Smooth muscle cell (in vitro differentiated cells): ENCODE results near the gene PLS1. TPM values are rescaled to one million over a fixed set of nuclear protein-coding genes. Genes with fewer than 3 reads are reported as not detected.
"Not testable (repeated sequence)": the region's sequence is repeated elsewhere in the genome, so short reads cannot be mapped to it uniquely, and the experiment has no call there.

ENCODE experiments used
- DNase-seq: peaks from one replicate; lab custom pipeline; 2025; ENCODE audit not compliant: unreplicated experiment; lab: John Stamatoyannopoulos, UW
- H2AFZ ChIP-seq: fragments of 200-600 bp; sonication (generic); 2 replicates; pipeline ENCODE4 v1.6.0; 2016; ENCODE audit warnings: antibody characterized with exemption, low read depth, mild to moderate bottlenecking
- H3F3A ChIP-seq: fragments of 200-600 bp; sonication (generic); 2 replicates; pipeline ENCODE4 v1.6.0; 2017; ENCODE audit warnings: antibody characterized with exemption, low read depth
- H3K27ac ChIP-seq: fragments of 200-600 bp; sonication (generic); 2 replicates; pipeline ENCODE4 v1.5.1; 2016; ENCODE audit warnings: low read depth, mild to moderate bottlenecking
- H3K27me3 ChIP-seq: fragments of 200-600 bp; sonication (generic); 2 replicates; pipeline ENCODE4 v1.6.1; 2016; ENCODE audit warnings: low read depth, mild to moderate bottlenecking
- H3K36me3 ChIP-seq: fragments of 200-600 bp; sonication (generic); 2 replicates; pipeline ENCODE4 v1.5.1; 2016; ENCODE audit warnings: low read depth
- H3K4me1 ChIP-seq: fragments of 200-600 bp; sonication (generic); 2 replicates; pipeline ENCODE4 v1.5.1; 2016; ENCODE audit warnings: low read depth
- H3K4me2 ChIP-seq: fragments of 200-600 bp; sonication (generic); 2 replicates; pipeline ENCODE4 v1.6.0; 2016; ENCODE audit warnings: mild to moderate bottlenecking
- H3K4me3 ChIP-seq: fragments of 200-600 bp; sonication (generic); 2 replicates; pipeline ENCODE4 v1.5.1; 2016; ENCODE audit warnings: mild to moderate bottlenecking
- H3K79me2 ChIP-seq: fragments of 200-600 bp; sonication (generic); 2 replicates; pipeline ENCODE4 v1.6.0; 2016; ENCODE audit warnings: low read depth, mild to moderate bottlenecking
- H3K9ac ChIP-seq: fragments of 200-600 bp; sonication (generic); 2 replicates; pipeline ENCODE4 v1.6.0; 2016; ENCODE audit warnings: low read depth
- H3K9me3 ChIP-seq: fragments of 200-600 bp; sonication (generic); replicated peaks from 2 replicates; pipeline ENCODE4 v1.5.1; 2016; ENCODE audit warnings: low read depth
- H4K20me1 ChIP-seq: fragments of 200-600 bp; sonication (generic); 2 replicates; pipeline ENCODE4 v1.6.0; 2016; ENCODE audit warnings: low read depth
- WGBS: methylation state at CpG from one replicate; pipeline ENCODE4 v1.1.7; 2016; ENCODE audit warnings: low lambda C conversion rate; 5-methylcytosine and 5-hydroxymethylcytosine counted together
- polyA plus RNA-seq: library from polyadenylated mRNA; unstranded; fragments of >200 nt; fragmentation: Nextera tagmentation; extraction: Ambion mirVana; gene quantifications from 2 replicates; pipeline ENCODE4 v1.2.1, GENCODE V29; 2016
- total RNA-seq: library from RNA; depleted of rRNA; stranded (reverse); fragments of >200 nt; gene quantifications from 2 replicates; pipeline ENCODE4 v1.2.3, GENCODE V29; 2014
- TF ChIP-seq, protein P1 (sequence below): fragments of 200-600 bp; sonication (generic); IDR thresholded peaks from 2 replicates; pipeline ENCODE4 v1.5.1; 2017; ENCODE audit warnings: borderline replicate concordance, mild to moderate bottlenecking, antibody characterized with exemption; ENCODE audit not compliant: insufficient read depth, poor library complexity, severe bottlenecking

The PLS1 gene, protein sequence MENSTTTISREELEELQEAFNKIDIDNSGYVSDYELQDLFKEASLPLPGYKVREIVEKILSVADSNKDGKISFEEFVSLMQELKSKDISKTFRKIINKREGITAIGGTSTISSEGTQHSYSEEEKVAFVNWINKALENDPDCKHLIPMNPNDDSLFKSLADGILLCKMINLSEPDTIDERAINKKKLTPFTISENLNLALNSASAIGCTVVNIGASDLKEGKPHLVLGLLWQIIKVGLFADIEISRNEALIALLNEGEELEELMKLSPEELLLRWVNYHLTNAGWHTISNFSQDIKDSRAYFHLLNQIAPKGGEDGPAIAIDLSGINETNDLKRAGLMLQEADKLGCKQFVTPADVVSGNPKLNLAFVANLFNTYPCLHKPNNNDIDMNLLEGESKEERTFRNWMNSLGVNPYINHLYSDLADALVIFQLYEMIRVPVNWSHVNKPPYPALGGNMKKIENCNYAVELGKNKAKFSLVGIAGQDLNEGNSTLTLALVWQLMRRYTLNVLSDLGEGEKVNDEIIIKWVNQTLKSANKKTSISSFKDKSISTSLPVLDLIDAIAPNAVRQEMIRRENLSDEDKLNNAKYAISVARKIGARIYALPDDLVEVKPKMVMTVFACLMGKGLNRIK
- total RNA-seq: 3.1 and 3.6 TPM in 2 replicates
- polyA plus RNA-seq: 1.6 and 1.9 TPM in 2 replicates

DNA sequence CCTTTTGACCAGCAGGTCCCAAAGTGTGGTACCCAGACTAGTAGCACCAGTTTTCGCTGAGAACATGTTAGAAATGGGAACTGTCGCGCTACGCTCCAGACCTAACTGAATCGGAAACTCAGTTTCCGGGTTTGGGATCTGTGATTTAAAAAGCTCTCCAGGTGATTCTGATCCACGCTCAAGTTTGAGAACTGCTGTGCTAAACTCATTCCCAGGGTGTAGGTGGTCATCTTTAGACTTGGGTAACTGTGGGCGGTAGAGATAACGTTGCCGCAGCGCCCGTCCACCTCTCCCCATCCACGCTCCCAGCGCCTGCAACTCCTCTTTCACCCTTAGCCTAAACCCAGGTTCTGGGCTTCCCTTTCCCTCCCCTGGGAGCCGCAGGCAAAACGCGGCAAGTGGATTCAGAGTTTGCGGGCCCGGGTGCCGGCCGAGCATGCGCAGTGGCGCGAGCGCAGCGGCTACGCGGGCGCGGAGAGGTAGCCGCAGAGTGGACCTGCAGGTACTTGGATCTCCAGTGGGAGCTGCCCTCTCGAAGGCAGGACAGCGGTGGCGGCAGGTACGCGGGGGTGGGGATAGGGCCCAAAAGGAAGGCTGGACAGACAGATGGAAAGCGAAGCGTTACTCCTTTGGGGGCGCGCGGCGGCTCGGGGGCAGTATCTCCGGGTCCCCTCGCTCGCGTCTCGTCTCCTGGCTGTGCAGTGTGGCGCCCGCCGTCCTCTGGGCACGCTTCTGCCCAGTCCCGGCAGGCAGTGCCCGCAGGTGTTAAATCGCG, at the start of gene PLS1:
PLS1 (plus strand) TSS at position 443 of the 775 bp plus-strand sequence. CDS start 67,845 bp downstream, outside the sequence.
- peak within 1 kb of the TSS; percentile 49 for H3K9ac ChIP-seq
- H3K4me1 ChIP-seq: peaks cover 11% of the 10 kb centered on the region
- no peaks in the 10 kb centered on the region for H4K20me1 ChIP-seq
- no peaks in the 10 kb centered on the region for H3K79me2 ChIP-seq
- WGBS: under 1% methylated on average over 56 of the region's 56 CpGs
- no peaks in the 10 kb centered on the region for H3K36me3 ChIP-seq
- peak; percentile 44 for DNase-seq
- H3K4me3 ChIP-seq: peak within 1 kb of the TSS; percentile 61
- H2AFZ ChIP-seq: peak within 1 kb of the TSS; percentile 92
- TF ChIP-seq, protein P1, sequence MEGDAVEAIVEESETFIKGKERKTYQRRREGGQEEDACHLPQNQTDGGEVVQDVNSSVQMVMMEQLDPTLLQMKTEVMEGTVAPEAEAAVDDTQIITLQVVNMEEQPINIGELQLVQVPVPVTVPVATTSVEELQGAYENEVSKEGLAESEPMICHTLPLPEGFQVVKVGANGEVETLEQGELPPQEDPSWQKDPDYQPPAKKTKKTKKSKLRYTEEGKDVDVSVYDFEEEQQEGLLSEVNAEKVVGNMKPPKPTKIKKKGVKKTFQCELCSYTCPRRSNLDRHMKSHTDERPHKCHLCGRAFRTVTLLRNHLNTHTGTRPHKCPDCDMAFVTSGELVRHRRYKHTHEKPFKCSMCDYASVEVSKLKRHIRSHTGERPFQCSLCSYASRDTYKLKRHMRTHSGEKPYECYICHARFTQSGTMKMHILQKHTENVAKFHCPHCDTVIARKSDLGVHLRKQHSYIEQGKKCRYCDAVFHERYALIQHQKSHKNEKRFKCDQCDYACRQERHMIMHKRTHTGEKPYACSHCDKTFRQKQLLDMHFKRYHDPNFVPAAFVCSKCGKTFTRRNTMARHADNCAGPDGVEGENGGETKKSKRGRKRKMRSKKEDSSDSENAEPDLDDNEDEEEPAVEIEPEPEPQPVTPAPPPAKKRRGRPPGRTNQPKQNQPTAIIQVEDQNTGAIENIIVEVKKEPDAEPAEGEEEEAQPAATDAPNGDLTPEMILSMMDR: no peak
- H3F3A ChIP-seq: peaks cover 2% of the 10 kb centered on the region
- peak within 1 kb of the TSS; percentile 90 for H3K4me2 ChIP-seq
- peak within 1 kb of the TSS; percentile 48 for H3K27ac ChIP-seq
- peaks cover 5% of the 10 kb centered on the region for H3K27me3 ChIP-seq
- H3K9me3 ChIP-seq: no peaks in the 10 kb centered on the region

DNA sequence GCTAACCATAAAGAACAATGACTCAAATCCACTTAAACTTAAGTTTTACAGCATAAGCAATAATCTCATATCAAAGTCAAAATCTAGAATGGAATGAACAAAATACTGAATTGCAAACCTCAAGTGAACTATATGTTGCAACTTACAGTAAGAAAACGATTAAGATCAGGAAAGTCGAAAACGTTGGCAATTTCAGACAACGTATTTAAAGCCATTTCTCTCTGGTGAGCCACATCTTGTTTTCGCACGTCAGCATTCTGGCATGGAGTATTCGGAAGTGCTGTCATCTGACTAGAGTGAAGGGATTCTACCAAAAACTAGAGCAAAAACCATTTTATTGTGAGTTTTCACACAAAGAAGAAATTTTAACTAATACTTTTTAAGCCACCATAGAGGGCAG, 46.2 kb upstream of the PLS1 start:
- TF ChIP-seq, protein P1: no peak
- Histone ChIP-seq H3K4me1 (no peaks in the 10 kb centered on the region), H3K4me2 (no peak overlapping the region), H3K36me3 (peaks cover 31% of the 10 kb centered on the region), H3F3A (no peaks in the 10 kb centered on the region), H2AFZ (no peak overlapping the region), H3K27me3 (no peaks in the 10 kb centered on the region), H3K27ac (no peak overlapping the region), H4K20me1 (no peaks in the 10 kb centered on the region), H3K4me3 (no peak overlapping the region), H3K9ac (no peak overlapping the region), H3K79me2 (no peaks in the 10 kb centered on the region), H3K9me3 (peaks cover 8% of the 10 kb centered on the region)
- no peak for DNase-seq
- 95% methylated on average over 7 of the region's 7 CpGs for WGBS

DNA sequence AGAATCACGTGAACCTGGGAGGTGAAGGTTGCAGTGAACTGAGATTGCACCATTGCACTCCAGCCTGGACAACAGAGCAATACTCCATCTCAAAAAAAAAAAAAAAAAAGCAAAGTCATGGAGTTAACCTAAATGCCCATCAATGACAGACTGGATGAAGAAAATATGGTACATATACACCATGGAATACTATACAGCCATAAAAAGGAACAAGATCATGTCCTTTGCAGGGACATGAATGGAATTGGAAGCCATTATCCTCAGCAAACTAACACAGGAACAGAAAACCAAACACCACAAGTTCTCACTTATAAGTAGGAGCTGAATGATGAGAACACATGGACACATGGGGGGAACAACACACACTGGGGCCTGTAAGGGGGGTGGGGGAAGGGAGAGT, 43.6 kb upstream of the PLS1 start:
- H3K4me1 ChIP-seq, H3K9me3 ChIP-seq, H2AFZ ChIP-seq, H3K79me2 ChIP-seq, H3K27ac ChIP-seq, H3F3A ChIP-seq, H3K27me3 ChIP-seq, H3K4me3 ChIP-seq, DNase-seq, H4K20me1 ChIP-seq, H3K4me2 ChIP-seq, H3K9ac ChIP-seq: not testable (repeated sequence)
- H3K36me3 ChIP-seq: peaks cover 37% of the 10 kb centered on the region
- WGBS: 100% methylated on average over 1 of the region's 1 CpG

DNA sequence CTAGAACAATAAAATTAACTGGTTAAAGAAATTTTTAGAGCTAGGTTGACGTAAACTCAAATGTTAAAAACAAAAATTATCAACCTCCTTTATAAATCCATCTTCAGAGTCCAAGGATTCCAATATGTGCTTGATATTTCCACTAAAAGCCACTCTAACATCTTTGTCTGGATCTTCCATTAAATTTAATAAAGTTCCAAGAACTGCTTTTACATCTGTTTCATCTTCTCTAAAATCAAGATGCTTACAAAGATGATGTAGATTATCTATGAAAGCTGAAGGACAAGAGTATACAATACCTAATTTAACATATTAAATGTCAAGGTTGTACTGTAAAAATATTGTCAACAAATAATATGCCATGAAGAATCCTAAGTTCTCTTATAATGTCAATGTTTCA, 42.5 kb upstream of the PLS1 start:
- no peak overlapping the region for H3K27ac ChIP-seq
- no peak overlapping the region for H3K4me2 ChIP-seq
- WGBS: 100% methylated on average over 1 of the region's 1 CpG
- TF ChIP-seq, protein P1: no peak
- peaks cover 8% of the 10 kb centered on the region for H3K9me3 ChIP-seq
- H3K79me2 ChIP-seq: no peaks in the 10 kb centered on the region
- H3K36me3 ChIP-seq: peaks cover 34% of the 10 kb centered on the region
- H3K4me3 ChIP-seq: no peak overlapping the region
- DNase-seq: no peak
- no peak overlapping the region for H3K9ac ChIP-seq
- H2AFZ ChIP-seq: no peak overlapping the region
- H3K27me3 ChIP-seq: no peaks in the 10 kb centered on the region
- no peaks in the 10 kb centered on the region for H3K4me1 ChIP-seq
- no peaks in the 10 kb centered on the region for H4K20me1 ChIP-seq
- no peaks in the 10 kb centered on the region for H3F3A ChIP-seq
